Measurements from ENCODE around the gene DCLK1. TPM values are rescaled to one million over a fixed set of nuclear protein-coding genes. Genes with fewer than 3 reads are reported as not detected.

The DCLK1 gene
- total and polyA plus RNA-seq, 4 donors, result 0.04 to 0.56 (median 0.20) TPM

- TF ChIP-seq CTCF (IDR thresholded peaks at IDR 0.05; ENCODE audit: low read depth, low read length, missing input control) (no peak), MAX (IDR thresholded peaks at IDR 0.05) (no peak)
These were observed 326.3 kb downstream of the DCLK1 start (continued) for GRCh38 chr13:35804901-35805300.

GRCh38 chr13:35797991-35798390 is 333.2 kb downstream of the DCLK1 start:
- WGBS, result 81% methylated on average over 7 of the region's 7 CpGs
- no peak overlapping the region for H3K27ac ChIP-seq (ENCODE audit: low read depth in 1 of 2, low read length in 2 of 2)
- peaks cover 0 to 4% (median 0%) of the 10 kb centered on the region in 4 donors for H3K27me3 ChIP-seq (ENCODE audit: control insufficient read depth in 4 of 4, insufficient read depth in 4 of 4, low read length in 3 of 4)
- H3K9me3 ChIP-seq (ENCODE audit: control insufficient read depth in 4 of 4, low read length in 3 of 4), result no peaks in the 10 kb centered on the region
- H3K4me3 ChIP-seq (ENCODE audit: low read depth in 1 of 3, low read length in 3 of 3), result no peak overlapping the region
- no peaks in the 10 kb centered on the region for H3K36me3 ChIP-seq (ENCODE audit: control insufficient read depth in 4 of 4, insufficient read depth in 3 of 4, low read depth in 1 of 4, low read length in 3 of 4)
- no peak for TF ChIP-seq GABPA (IDR thresholded peaks at IDR 0.05 in 1 of 2, conservative IDR thresholded peaks at IDR 0.05 in 1 of 2)
- TF ChIP-seq FOXA1 (IDR thresholded peaks at IDR 0.05), result no peak
- TF ChIP-seq YY1 (IDR thresholded peaks at IDR 0.05), result no peak
- TF ChIP-seq NR2F2 (IDR thresholded peaks at IDR 0.05), result no peak
- TF ChIP-seq TAF1 (conservative IDR thresholded peaks at IDR 0.05), result no peak
- TF ChIP-seq ATF3 (IDR thresholded peaks at IDR 0.05), result no peak
- TF ChIP-seq RXRA (IDR thresholded peaks at IDR 0.05), result no peak
- TF ChIP-seq RAD21 (IDR thresholded peaks at IDR 0.05), result no peak
- TF ChIP-seq SP1 (IDR thresholded peaks at IDR 0.05), result no peak
- no peak for TF ChIP-seq MAX (IDR thresholded peaks at IDR 0.05)
- TF ChIP-seq REST (IDR thresholded peaks at IDR 0.05), result no peak
- TF ChIP-seq ZBTB33 (IDR thresholded peaks at IDR 0.05), result no peak
- no peak for TF ChIP-seq CTCF (IDR thresholded peaks at IDR 0.05; ENCODE audit: low read depth, low read length, missing input control)
- TF ChIP-seq FOXA2 (IDR thresholded peaks at IDR 0.05), result no peak
- TF ChIP-seq EGR1 (IDR thresholded peaks at IDR 0.05; ENCODE audit: low read depth in 2 of 2), result no peak
- no peak for TF ChIP-seq HNF4A (conservative IDR thresholded peaks at IDR 0.05)
- TF ChIP-seq HNF4G (IDR thresholded peaks at IDR 0.05), result no peak
- TF ChIP-seq JUND (IDR thresholded peaks at IDR 0.05), result no peak
- no peaks in the 10 kb centered on the region for H3K4me1 ChIP-seq (ENCODE audit: control insufficient read depth in 4 of 4, insufficient read depth in 4 of 4, low read length in 3 of 4)
- no peak overlapping the region for H3K9ac ChIP-seq (ENCODE audit: low read depth in 1 of 2, low read length in 2 of 2)
- no peak for DNase-seq (ENCODE audit: low spot score)
